Measurements from ENCODE around the gene CGB8.
"Not testable (repeated sequence)": the region's sequence is repeated elsewhere in the genome, so short reads cannot be mapped to it uniquely, and the experiment has no call there.

CGB8 gene

DNA sequence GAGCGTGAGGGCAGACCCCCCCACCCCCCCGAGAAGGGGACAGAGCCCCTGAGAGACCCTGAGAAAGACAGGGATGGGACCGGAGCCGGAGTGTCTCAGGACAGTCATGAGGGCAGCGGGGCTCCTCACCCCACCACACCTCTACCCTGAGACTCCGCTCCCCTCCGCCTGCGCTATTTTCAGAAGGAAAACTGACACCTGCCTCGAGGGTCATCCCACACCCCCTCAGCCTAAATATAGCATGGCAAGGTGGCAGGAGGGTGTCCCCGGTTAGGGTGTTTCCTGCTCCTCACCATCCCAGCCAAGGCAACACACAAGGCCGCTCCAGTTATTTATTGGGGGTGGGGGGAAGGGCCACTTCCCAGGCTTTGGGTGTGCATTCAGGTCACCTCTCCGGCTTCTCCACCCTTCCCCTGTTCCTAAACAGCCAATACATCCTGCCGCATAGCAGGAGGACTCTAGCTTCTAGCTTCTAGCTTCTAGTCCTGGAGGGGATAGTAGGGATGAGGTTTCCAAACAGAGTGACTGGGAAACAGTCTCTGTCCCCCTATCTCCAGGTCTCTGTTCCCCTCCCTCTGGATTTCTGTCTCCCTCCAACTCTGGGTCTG is 17.1 kb upstream of the CGB8 start:
- in situ Hi-C loops (cut with MboI; ENCODE audit: low sequenced_read_pairs): no loop called here

GRCh38 chr19:49064768-49065611 is 16.1 kb upstream of the CGB8 start, which contains the start of gene NTF4:
Gene NTF4, minus strand, starts transcription at chr19:49064818. Its CDS starts 2,821 bp downstream, at chr19:49061997.
- in situ Hi-C loops (cut with MboI; ENCODE audit: low sequenced_read_pairs): no loop called here

DNA sequence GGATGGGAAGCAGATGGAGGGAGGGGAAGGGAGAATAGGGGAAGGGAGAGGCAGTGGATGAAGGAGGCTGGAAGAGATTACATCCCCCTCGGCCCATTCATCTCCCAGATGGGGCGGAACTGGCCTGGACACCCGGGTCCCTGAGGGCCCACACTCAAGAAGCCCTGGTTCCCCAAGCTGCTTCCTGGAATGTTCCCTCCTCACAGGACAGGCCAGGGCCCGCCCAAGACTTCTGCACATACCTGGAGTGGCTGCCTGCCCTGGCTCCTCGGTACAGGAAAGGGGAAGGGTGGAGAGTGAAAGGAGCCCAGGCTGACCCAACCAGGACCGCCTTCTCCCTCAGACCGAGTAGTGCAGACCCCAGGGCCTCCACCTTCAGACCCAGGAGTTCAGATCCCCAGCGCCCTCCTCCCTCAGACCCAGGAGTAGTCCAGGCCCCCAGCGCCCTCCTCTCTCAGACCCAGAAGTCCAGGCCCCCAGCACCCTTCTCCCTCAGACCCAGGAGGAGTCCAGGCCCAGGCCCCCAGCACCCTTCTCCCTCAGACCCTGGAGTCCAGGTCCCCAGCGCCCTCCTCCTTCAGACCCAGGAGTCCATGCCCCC is 15.2 kb upstream of the CGB8 start:
- in situ Hi-C loops (cut with MboI; ENCODE audit: low sequenced_read_pairs): no loop called here

- in situ Hi-C loops (cut with MboI; ENCODE audit: low sequenced_read_pairs): no loop called here
Measured at GRCh38 chr19:49061445-49061844, 12.5 kb upstream of the CGB8 start.

- in situ Hi-C loops (cut with MboI; ENCODE audit: low sequenced_read_pairs): no loop called here
Measured at GRCh38 chr19:49061000-49061399, 12.1 kb upstream of the CGB8 start.

DNA sequence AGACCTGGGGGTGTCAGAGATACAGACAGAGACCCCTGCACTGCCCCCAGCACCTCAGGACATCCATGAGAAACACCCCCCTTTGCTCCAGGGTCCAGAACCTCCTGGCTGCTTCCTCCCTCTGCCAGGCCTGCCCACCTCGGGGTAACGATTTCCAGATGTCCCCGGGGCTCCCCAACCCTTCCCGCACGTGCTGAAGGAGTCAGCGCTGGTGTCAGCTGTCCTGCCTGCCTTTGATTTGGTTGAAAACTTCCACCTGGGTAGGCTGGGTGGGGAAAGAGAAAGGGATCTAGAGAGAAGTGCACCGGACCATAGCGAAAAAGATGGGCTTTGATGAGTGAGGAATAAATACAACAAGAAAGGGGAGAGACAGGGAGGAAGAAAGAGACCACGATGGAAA is 10.1 kb upstream of the CGB8 start:
- in situ Hi-C loops (cut with MboI; ENCODE audit: low sequenced_read_pairs): no loop called here

DNA sequence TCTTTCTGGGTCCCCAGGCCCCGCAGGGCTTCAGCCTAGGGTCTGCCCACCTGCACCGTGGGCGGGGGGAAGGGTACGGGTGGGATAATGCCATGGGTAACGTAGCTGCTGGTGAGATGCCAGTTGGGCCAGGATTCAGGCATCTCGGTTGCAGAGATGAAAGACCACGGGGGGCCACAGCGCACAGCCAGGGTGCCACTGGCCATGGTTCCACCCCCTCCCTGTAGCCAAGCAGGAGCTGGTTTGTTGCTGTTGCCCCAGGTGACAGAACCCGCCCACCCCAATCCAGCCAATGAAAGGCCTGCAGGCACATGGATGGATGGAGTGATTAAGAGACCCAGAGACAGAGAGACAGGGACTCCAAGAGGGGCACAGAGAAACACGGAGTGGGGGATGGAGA is 9.7 kb upstream of the CGB8 start:
- in situ Hi-C loops (cut with MboI; ENCODE audit: low sequenced_read_pairs): no loop called here

DNA sequence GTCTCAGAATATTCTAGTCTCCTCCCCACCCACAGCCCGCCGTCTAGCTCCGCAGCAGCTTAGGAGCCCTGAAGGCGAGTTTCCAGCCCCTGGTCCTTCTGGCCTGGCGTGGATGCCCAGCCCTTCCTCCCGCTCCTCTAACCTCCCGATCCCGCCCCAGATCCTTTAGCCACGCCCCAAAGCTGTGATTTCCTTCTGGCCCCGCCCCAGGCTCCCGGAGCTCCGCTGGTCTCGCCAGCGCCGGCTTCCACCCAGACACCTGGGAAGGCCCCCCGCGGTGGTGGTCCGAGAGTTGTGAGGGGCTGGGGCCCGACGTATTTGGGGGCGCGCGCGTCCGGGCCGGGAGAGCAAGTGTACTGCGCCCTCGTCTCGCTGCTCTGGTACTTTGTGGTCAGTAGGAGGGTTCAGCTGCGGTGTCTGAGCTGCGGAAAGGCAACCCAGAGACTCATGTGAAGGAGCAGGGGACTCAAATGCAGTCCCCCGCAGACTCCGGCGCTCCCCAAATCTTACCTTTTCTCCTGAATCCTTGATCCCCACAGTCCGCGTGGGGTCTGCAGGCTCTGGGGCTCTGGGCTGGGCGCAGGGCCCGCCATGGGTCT is 8.8 kb upstream of the CGB8 start, which contains the start of gene CGB7:
CGB7 (minus strand) TSS at position 114 of the 599 bp plus-strand sequence. CDS start 2,374 bp downstream, outside the sequence.
- in situ Hi-C loops (cut with MboI; ENCODE audit: low sequenced_read_pairs): no loop called here

- in situ Hi-C loops (cut with MboI; ENCODE audit: low sequenced_read_pairs): not testable (repeated sequence)
Measured at GRCh38 chr19:49056902-49057596, 8.1 kb upstream of the CGB8 start.

- in situ Hi-C loops (cut with MboI; ENCODE audit: low sequenced_read_pairs): no loop called here
Measured at GRCh38 chr19:49056101-49056901, 7.4 kb upstream of the CGB8 start.

- in situ Hi-C loops (cut with MboI; ENCODE audit: low sequenced_read_pairs): not testable (repeated sequence)
Measured at GRCh38 chr19:49050376-49051033, 1.6 kb upstream of the CGB8 start.

DNA sequence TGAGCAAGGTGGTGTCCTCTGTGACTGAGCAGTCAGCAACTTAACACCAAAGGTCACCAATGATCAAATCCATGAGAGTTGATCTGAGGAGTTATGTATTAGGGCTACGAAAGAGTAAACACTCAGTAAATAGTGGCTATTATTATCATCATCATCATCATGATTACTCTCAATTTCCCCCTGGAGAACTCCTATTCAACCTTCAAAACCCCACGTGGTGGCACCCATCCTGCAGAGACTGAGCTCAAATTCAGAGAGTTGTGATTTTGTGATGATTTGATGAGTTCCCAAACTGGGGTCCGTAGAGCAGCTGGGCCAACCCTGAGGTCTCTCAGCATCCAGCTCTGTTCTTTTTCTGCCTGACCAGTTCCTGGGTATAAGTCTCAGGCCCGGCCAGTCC is 923 bp upstream of the CGB8 start:
- in situ Hi-C loops (cut with MboI; ENCODE audit: low sequenced_read_pairs): not testable (repeated sequence)

DNA sequence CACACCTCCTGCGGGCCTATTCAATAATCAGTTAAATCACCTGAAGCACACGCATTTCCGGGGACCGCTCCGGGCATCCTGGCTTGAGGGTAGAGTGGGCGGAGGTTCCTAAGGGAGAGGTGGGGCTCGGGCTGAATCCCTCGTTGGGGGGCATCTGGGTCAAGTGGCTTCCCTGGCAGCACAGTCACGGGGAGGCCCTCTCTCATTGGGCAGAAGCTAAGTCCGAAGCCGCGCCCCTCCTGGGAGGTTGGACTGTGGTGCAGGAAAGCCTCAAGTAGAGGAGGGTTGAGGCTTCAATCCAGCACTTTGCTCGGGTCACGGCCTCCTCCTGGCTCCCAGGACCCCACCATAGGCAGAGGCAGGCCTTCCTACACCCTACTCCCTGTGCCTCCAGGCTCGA is 5.4 kb downstream of the CGB8 start, which contains the start of gene CGB5:
CGB5 (plus strand) TSS at position 301 of the 400 bp plus-strand sequence. CDS start 362 bp downstream, outside the sequence.
- in situ Hi-C loops (cut with MboI; ENCODE audit: low sequenced_read_pairs): not testable (repeated sequence)

DNA sequence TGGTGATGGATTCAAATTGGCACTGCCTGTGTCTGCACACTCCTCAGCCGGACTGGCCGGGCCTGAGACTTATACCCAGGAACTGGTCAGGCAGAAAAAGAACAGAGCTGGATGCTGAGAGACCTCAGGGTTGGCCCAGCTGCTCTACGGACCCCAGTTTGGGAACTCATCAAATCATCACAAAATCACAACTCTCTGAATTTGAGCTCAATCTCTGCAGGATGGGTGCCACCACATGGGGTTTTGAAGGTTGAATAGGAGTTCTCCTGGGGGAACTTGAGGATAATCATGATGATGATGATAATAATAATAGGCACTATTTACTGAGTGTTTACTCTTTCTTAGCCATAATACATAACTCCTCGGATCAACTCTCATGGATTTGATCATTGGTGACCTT is 6.2 kb downstream of the CGB8 start:
- in situ Hi-C loops (cut with MboI; ENCODE audit: low sequenced_read_pairs): not testable (repeated sequence)

DNA sequence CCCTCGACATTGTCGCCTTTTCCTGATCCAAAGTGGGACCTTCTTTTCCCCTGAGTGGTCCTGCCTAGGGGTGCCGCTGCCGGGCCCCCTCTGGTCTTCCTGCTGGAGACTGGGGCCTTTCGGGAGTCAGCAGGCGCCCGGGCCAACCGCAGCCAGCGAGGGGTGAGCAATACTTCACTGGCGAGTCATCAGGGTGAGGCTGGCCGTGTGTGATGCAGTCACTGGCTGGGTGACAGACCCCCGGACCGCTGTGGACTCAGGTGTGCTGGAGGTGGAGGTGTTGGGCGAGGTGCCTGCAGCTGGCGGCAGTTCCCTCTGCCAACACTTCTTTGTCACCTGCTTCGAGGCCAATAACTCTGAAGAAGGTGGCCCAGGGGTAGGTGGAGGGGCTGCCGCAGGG is 6.7 kb downstream of the CGB8 start:
- in situ Hi-C loops (cut with MboI; ENCODE audit: low sequenced_read_pairs): no loop called here

DNA sequence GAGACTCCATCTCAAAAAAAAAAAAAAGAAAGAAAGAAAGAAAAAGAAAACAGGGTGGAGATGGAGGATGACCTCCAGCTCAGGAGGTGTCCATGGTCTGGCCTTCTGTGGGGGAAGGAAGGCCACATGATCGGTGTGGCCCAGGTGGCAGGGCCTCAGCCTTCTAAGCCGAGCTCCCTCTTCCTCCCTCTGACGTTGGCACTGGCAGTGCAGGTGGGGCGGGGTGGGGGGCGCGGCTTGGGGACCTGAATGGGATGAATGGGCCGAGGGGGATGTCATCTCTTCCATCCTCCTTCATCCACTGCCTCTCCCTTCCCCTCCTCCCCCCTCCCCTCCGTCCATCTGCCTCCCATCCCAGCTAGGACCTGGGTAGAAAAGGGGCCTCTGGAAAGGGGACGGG is 9.2 kb downstream of the CGB8 start:
- in situ Hi-C loops (cut with MboI; ENCODE audit: low sequenced_read_pairs): not testable (repeated sequence)

DNA sequence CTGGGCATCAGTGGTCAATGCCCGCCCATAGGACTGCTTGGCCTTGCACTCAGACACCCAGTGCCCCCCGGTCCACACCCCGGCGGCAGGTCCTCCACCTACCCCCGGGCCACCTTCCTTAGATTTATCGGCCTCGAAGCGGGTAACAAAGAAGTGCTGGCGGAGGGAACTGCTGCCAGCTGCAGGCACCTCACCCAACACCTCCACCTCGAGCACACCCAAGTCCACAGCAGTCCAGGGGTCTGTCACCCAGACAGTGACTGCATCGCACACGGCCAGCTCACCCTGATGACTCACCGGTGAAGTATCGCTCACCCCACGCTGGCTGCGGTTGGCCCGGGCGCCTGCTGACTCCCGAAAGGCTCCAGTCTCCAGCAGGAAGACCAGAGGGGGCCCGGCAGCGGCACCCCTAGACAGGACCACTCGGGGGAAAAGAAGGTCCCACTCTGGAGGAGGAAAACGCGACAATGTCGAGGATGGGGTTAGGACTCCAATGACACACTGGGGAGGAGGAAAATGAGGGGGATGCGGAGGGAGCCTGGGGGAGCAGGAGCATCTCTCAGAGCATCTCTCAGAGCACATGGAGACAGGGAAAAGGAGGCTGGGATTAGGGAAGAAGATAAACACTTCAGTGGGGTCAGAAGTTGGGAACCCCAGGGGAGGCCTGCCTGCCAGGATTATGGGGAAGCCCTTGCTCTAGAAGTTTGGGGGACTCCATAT is 10.2 kb downstream of the CGB8 start:
- in situ Hi-C loops (cut with MboI; ENCODE audit: low sequenced_read_pairs): not testable (repeated sequence)

GRCh38 chr19:49038111-49038510 is 10.8 kb downstream of the CGB8 start:
- in situ Hi-C loops (cut with MboI; ENCODE audit: low sequenced_read_pairs): not testable (repeated sequence)

DNA sequence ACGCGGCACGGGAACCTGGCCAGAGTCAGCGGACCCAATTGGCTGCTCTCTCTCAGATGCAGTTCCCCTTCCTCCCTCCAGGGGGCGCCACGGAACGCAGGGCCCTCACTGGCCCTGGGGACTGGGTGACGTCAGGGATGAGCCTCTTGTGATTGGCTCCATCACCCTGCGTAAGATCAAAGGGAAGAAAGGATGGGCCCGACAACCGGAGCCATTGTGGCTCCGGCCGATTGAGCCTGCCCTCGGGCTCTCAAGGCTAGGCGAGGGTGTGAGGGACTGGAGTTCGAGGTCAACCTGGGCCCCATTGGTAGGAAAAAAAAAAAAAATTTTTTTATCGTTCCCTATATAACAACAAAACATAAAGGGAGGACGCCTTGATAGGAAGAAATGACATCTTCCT is 12.1 kb downstream of the CGB8 start, which contains the start of gene CGB1:
CGB1 (minus strand) TSS at position 81 of the 400 bp plus-strand sequence. CDS start 184 bp downstream, outside the sequence.
- in situ Hi-C loops (cut with MboI; ENCODE audit: low sequenced_read_pairs): not testable (repeated sequence)
